GM19395 (cell line): Measurements from ENCODE around the gene ANTXR1.
"Not testable (repeated sequence)": the region's sequence is repeated elsewhere in the genome, so short reads cannot be mapped to it uniquely, and the experiment has no call there.

Source experiments
- ATAC-seq: cut with Tn5 transposase; IDR thresholded peaks from one replicate; pipeline ENCODE4 v1.9.1; 2021; ENCODE audit warnings: mild to moderate bottlenecking, moderate library complexity; ENCODE audit not compliant: unreplicated experiment

ANTXR1 gene

DNA sequence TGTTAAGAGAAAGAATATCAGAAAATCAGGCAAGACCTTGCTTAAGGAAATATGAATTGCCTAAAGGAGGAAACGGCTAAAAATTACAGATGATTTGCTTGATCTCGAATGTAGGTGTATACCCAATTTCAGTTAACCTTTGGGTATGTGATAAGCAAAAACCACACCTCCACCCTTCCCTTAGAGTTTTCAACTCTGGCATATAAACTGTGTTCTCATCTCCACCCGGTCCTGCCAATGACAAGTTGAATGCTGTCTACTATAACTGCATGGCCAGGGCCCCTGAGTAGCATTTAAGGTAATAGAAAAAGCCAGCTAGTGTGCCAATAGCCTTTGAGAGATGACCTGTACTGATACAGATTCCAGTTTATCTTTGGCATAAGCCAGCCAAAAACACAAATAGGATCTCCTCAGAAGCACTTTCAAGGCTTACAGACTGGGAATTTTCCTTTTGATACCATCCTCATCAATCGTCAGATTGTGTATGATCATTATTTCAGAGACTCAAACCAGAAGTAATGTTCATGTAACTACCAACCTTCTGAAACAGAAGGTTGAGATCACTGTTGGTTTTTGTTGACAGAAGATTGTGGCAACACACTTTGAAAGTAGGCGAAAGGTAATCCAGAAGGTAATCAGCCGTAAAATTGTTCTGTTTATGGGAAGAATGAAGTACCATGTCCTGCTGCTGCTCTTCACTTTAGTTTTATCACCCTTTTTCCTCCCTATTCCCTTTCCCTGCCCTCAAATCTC lies 211.0 kb downstream of the ANTXR1 start:
- ATAC-seq, result no peak

- ATAC-seq, result no peak
Measured at GRCh38 chr2:69224512-69224837, 211.5 kb downstream of the ANTXR1 start.

DNA sequence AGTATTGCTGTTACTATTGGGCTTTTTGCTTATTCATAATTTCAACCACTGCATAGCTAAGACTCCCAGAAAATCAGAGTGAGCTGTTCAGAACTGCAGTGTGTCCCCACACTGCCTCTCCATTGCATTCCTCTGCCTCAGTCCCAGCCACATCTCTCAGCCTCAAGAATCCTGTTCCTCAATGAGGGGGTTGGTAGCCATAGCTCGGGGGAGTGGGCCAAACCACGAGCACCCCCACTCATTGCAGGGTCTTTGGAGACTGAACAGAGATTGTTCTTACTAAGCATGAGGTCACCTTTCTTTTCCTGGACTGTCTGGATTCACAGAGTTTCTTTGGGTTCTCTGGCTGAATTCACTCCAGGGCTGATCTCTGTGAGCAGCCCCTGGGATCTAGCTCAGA lies 213.0 kb downstream of the ANTXR1 start:
- ATAC-seq, result no peak

DNA sequence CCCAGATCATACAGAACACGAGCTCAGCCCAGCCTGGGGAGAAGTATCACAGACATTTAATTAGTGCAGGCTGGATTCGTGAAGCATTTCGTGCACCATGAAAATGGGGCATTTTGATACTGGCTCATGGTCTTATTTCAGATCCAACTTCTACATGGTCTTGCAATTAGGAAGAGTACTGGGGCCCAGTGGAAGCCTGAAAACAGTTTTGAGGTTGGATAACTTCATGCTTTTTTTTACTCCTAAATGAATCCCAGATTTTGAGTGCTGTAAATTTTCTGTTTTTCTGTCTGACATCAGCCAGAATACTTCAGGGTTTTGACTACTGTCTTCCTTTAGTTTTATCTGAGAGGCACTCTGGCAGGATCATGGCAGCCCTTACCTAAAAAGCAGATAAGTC lies 213.9 kb downstream of the ANTXR1 start:
- ATAC-seq, result no peak

GRCh38 chr2:69227716-69228115 lies 214.7 kb downstream of the ANTXR1 start:
- no peak for ATAC-seq

GRCh38 chr2:69230946-69231345 lies 218.0 kb downstream of the ANTXR1 start:
- not testable (repeated sequence) for ATAC-seq

GRCh38 chr2:69231612-69232277 lies 218.8 kb downstream of the ANTXR1 start:
- ATAC-seq, result no peak

- not testable (repeated sequence) for ATAC-seq
Measured at GRCh38 chr2:69235835-69236234, 222.9 kb downstream of the ANTXR1 start.

GRCh38 chr2:69237070-69237670 lies 224.2 kb downstream of the ANTXR1 start:
- ATAC-seq, result no peak

- ATAC-seq, result no peak
Measured at GRCh38 chr2:69238449-69239031, 225.6 kb downstream of the ANTXR1 start.

DNA sequence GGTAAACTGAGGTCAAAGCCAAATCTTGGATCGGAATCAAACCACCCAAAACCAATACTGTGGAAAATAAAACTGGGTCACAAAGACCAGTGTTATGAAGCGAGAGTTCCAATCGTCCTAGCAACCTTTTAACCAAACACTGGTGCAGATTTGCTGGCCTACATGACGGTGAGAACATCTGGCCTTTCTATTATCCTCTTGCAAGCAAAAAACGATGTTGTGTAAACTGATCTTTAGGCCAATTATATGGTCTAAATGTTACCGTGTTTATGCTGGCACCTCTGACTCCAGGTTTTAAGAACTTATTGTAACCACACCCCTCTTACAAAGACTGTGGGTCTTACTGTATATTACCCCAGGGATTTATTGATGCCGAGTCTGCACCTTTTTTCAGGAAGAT lies 228.1 kb downstream of the ANTXR1 start:
- no peak for ATAC-seq

GRCh38 chr2:69241664-69242514 lies 228.9 kb downstream of the ANTXR1 start:
- ATAC-seq, result no peak

GRCh38 chr2:69242651-69243051 lies 229.7 kb downstream of the ANTXR1 start:
- no peak for ATAC-seq

GRCh38 chr2:69243652-69244051 lies 230.7 kb downstream of the ANTXR1 start:
- no peak for ATAC-seq

DNA sequence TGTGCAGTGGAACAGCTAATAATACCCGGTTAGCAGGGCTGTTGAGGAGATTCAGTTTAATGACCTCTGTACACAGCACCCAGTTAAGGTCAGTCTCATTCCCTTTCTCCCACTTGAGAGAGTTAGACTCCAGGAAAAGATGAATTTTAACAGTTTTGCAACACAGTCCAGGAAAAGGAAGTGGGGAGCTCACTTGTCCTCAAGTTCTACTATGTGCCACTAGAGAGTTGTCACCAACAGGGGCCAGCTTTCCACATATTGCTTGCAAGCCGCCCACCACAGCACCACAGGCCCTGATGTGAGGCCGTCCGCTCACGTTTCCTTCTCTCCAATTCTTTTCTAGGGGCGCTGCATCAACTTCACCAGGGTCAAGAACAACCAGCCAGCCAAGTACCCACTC lies 231.9 kb downstream of the ANTXR1 start:
- ATAC-seq, result no peak

- ATAC-seq, result no peak
Measured at GRCh38 chr2:69247583-69247982, 234.6 kb downstream of the ANTXR1 start.

DNA sequence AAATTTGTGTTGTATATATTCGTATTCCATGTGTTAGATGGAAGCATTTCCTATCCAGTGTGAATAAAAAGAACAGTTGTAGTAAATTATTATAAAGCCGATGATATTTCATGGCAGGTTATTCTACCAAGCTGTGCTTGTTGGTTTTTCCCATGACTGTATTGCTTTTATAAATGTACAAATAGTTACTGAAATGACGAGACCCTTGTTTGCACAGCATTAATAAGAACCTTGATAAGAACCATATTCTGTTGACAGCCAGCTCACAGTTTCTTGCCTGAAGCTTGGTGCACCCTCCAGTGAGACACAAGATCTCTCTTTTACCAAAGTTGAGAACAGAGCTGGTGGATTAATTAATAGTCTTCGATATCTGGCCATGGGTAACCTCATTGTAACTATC lies 235.3 kb downstream of the ANTXR1 start:
- ATAC-seq, result no peak

DNA sequence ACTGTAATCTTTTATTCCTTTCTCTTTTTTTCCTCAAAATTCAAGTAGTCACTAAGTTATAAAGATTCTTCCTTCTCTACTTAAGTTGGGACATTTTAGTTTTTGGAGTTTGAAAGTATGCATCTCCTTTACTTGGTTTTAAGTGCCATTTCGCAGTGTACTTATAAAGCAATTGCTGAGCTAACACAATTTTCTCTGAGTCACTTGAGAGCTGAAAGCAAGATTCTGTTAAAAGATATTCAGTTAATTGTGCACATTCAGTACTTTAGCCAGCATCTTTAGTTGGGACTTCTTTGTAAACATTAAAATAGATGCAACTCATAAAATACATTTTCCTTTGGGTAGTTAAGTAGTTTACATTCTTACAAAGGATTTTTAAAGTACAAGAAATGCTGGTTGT lies 238.0 kb downstream of the ANTXR1 start:
- ATAC-seq, result no peak

- ATAC-seq, result no peak
Measured at GRCh38 chr2:69251943-69252342, 239.0 kb downstream of the ANTXR1 start.

DNA sequence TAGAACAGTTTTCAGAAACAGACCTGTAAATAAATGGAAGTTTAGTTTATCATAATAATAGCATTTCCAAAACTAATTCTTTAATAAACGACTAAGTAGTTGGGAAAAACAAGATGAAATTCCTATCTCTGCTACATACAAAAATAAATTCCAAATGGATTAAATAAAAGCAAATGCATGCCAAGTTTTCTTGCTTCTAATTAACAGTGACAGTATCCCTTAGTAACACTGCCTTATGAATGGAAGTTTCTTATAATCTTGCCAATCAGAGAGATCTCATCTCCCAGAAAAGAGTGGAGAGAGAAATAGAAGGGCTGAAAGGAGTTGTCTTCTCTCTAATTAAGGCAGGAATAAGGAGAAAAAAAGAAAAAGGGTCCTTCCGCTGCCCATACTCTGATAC lies 240.1 kb downstream of the ANTXR1 start:
- ATAC-seq, result no peak
